ENCODE measurements around the gene PAPLN.
A peak's percentile ranks its signal among the peaks of the same experiment; 100 is the strongest.

GRCh38 chr14:73237786-73238423 lies 599 bp downstream of the PAPLN start:
- TF ChIP-seq CTCF (conservative IDR thresholded peaks at IDR 0.05; ENCODE audit: low read depth, low read length), result no peak
- TF ChIP-seq EZH2 (IDR thresholded peaks at IDR 0.05; ENCODE audit: borderline replicate concordance, low read depth, low read length, poor library complexity, severe bottlenecking), result peak; percentile 43
